GM19238 (cell line): ENCODE measurements around the gene CHML.

Experiments
- DNase-seq: peaks from one replicate; pipeline ENCODE4 v3.0.0; 2011; ENCODE audit warnings: low spot score; ENCODE audit not compliant: insufficient read length

CHML gene

GRCh38 chr1:241591317-241591716 lies 48.9 kb downstream of the CHML start:
- no peak for DNase-seq

GRCh38 chr1:241590719-241591118 lies 49.5 kb downstream of the CHML start:
- no peak for DNase-seq
